HG03442 (cell line): ENCODE results near the gene MERTK.
"Not testable (repeated sequence)": the region's sequence is repeated elsewhere in the genome, so short reads cannot be mapped to it uniquely, and the experiment has no call there.

Source experiments
- ATAC-seq: cut with Tn5 transposase; IDR thresholded peaks from one replicate; pipeline ENCODE4 v1.9.1; 2021; ENCODE audit warnings: mild to moderate bottlenecking, moderate library complexity; ENCODE audit not compliant: unreplicated experiment

Gene MERTK

GRCh38 chr2:112065966-112066365 lies 167.6 kb downstream of the MERTK start:
- ATAC-seq = no peak

GRCh38 chr2:112069794-112070193 lies 171.4 kb downstream of the MERTK start:
- ATAC-seq = not testable (repeated sequence)

GRCh38 chr2:112073875-112074274 lies 175.5 kb downstream of the MERTK start:
- no peak for ATAC-seq

- ATAC-seq = no peak
These were observed 176.1 kb downstream of the MERTK start for GRCh38 chr2:112074506-112074905.

- ATAC-seq = no peak
These were observed 177.3 kb downstream of the MERTK start for GRCh38 chr2:112075490-112076260.

GRCh38 chr2:112077814-112078213 lies 179.4 kb downstream of the MERTK start:
- ATAC-seq = no peak
